LNCaP clone FGC (cell line): ENCODE results near the gene TUBB4A.
"Not testable (repeated sequence)": the region's sequence is repeated elsewhere in the genome, so short reads cannot be mapped to it uniquely, and the experiment has no call there.

Source experiments
- DNase-seq: peaks from one replicate; pipeline ENCODE4 v3.0.0-alpha.2; 2011; ENCODE audit warnings: low read depth
- H3K4me3 ChIP-seq: 2 replicates; pipeline ENCODE4 v1.5.1; 2011; ENCODE audit warnings: mild to moderate bottlenecking, low read depth, low read length, control low read depth
- CTCF ChIP-seq: IDR thresholded peaks from 2 replicates; pipeline ENCODE4 v1.5.1; 2012; ENCODE audit warnings: mild to moderate bottlenecking; ENCODE audit not compliant: control insufficient read depth, insufficient read depth; ENCODE audit errors: extremely low read depth

Gene TUBB4A

GRCh38 chr19:6514926-6515544 lies 12.9 kb upstream of the TUBB4A start:
- no peak for DNase-seq
- H3K4me3 ChIP-seq, result no peak overlapping the region
- no peak for TF ChIP-seq CTCF

- TF ChIP-seq CTCF, result no peak
- H3K4me3 ChIP-seq, result no peak overlapping the region
- no peak for DNase-seq
Observed at GRCh38 chr19:6514089-6514488, 12.0 kb upstream of the TUBB4A start.

GRCh38 chr19:6510618-6511017 lies 8.5 kb upstream of the TUBB4A start:
- TF ChIP-seq CTCF, result no peak
- H3K4me3 ChIP-seq, result no peak overlapping the region
- no peak for DNase-seq

GRCh38 chr19:6509118-6509971 lies 7.2 kb upstream of the TUBB4A start:
- H3K4me3 ChIP-seq, result no peak overlapping the region
- TF ChIP-seq CTCF, result no peak
- no peak for DNase-seq

- H3K4me3 ChIP-seq, DNase-seq: not testable (repeated sequence)
Observed at GRCh38 chr19:6508028-6508771, 6.1 kb upstream of the TUBB4A start.

GRCh38 chr19:6503407-6504201 lies 1.5 kb upstream of the TUBB4A start:
- TF ChIP-seq CTCF, result no peak

More at GRCh38 chr19:6503407-6504201, 1.5 kb upstream of the TUBB4A start:
- H3K4me3 ChIP-seq, result no peak overlapping the region
- no peak for DNase-seq
